ENCODE results near the gene SEPTIN3.

- TF ChIP-seq CTCF (conservative IDR thresholded peaks at IDR 0.05 in 1 of 2, IDR thresholded peaks at IDR 0.05 in 1 of 2; ENCODE audit: low read depth in 1 of 2, low read length in 2 of 2), result no peak
- TF ChIP-seq EZH2 (IDR thresholded peaks at IDR 0.05; ENCODE audit: low read length, missing control alignments), result peak; percentile 60
Measured at GRCh38 chr22:41975299-41976069, 6.2 kb downstream of the SEPTIN3 start.
